IgD-negative memory B cell (primary cell): ENCODE measurements around the gene AOC2. TPM values are rescaled to one million over a fixed set of nuclear protein-coding genes. Genes with fewer than 3 reads are reported as not detected.
"Not testable (repeated sequence)": the region's sequence is repeated elsewhere in the genome, so short reads cannot be mapped to it uniquely, and the experiment has no call there.

Source experiments
- H3K27ac Mint-ChIP-seq, 3 donors: one replicate each; pipeline ENCODE4 v1.8.0; 2020 to 2022; ENCODE audit warnings: mild to moderate bottlenecking in 3 of 3, mixed read lengths in 3 of 3, moderate library complexity in 1 of 3
- H3K27me3 Mint-ChIP-seq: one replicate; pipeline ENCODE4 v1.8.0; 2021; ENCODE audit warnings: mixed read lengths
- H3K36me3 Mint-ChIP-seq: one replicate; pipeline ENCODE4 v1.8.0; 2020; ENCODE audit warnings: mild to moderate bottlenecking, mixed read lengths
- H3K4me1 Mint-ChIP-seq, 3 donors: one replicate each; pipeline ENCODE4 v1.8.0; 2020 to 2022; ENCODE audit warnings: mixed read lengths in 3 of 3, mild to moderate bottlenecking in 1 of 3
- H3K4me3 Mint-ChIP-seq, 4 donors: one replicate each; pipeline ENCODE4 v1.8.0; 2020 to 2022; ENCODE audit warnings: mild to moderate bottlenecking in 4 of 4, mixed read lengths in 4 of 4, moderate library complexity in 3 of 4
- H3K9me3 Mint-ChIP-seq, 3 donors: one replicate each; pipeline ENCODE4 v1.8.0; 2020 to 2021; ENCODE audit warnings: mixed read lengths in 3 of 3, mild to moderate bottlenecking in 1 of 3
- polyA plus RNA-seq: library from polyadenylated mRNA; unstranded; fragments of 300-500 nt; fragmentation: Illumina TruSeq; gene quantifications from one replicate; pipeline ENCODE4 v1.2.3, GENCODE V29; 2021

Gene AOC2
- polyA plus RNA-seq, 1 donor from 2014 or later: not detected

- H3K36me3 Mint-ChIP-seq: peaks cover 2% of the 10 kb centered on the region
- H3K4me3 Mint-ChIP-seq: no peak overlapping the region
- H3K27me3 Mint-ChIP-seq: peaks cover 16% of the 10 kb centered on the region
- no peaks in the 10 kb centered on the region for H3K4me1 Mint-ChIP-seq
- H3K27ac Mint-ChIP-seq: no peak overlapping the region
- no peaks in the 10 kb centered on the region for H3K9me3 Mint-ChIP-seq
Observed at GRCh38 chr17:42879596-42879985, 35.2 kb downstream of the AOC2 start.

- H3K9me3 Mint-ChIP-seq: no peaks in the 10 kb centered on the region
- H3K4me3 Mint-ChIP-seq: no peak overlapping the region
- H3K36me3 Mint-ChIP-seq: peaks cover 2% of the 10 kb centered on the region
- no peaks in the 10 kb centered on the region for H3K4me1 Mint-ChIP-seq
- H3K27me3 Mint-ChIP-seq: peaks cover 16% of the 10 kb centered on the region
- no peak overlapping the region for H3K27ac Mint-ChIP-seq
Observed at GRCh38 chr17:42880776-42881310, 36.5 kb downstream of the AOC2 start.

DNA sequence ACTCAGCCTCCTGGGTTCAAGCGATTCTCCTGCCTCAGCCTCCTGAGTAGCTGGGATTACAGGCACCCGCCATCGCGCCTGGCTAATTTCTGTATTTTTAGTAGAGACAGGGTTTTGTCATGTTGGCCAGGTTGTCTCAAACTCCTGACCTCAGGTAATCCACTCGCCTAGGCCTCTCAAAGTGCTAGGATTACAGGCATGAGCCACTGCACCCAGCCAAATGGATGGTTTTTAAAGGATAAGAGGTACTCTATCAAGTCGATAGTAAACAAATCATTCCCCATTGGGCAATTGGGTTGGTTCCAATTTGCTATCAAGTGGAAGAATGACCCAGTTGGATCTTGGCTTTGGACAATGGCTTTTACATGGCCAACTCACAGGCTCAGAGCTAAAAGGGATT is 37.3 kb downstream of the AOC2 start:
- not testable (repeated sequence) for H3K36me3 Mint-ChIP-seq, H3K4me1 Mint-ChIP-seq, H3K4me3 Mint-ChIP-seq, H3K27ac Mint-ChIP-seq, H3K9me3 Mint-ChIP-seq
- peaks cover 16% of the 10 kb centered on the region for H3K27me3 Mint-ChIP-seq

DNA sequence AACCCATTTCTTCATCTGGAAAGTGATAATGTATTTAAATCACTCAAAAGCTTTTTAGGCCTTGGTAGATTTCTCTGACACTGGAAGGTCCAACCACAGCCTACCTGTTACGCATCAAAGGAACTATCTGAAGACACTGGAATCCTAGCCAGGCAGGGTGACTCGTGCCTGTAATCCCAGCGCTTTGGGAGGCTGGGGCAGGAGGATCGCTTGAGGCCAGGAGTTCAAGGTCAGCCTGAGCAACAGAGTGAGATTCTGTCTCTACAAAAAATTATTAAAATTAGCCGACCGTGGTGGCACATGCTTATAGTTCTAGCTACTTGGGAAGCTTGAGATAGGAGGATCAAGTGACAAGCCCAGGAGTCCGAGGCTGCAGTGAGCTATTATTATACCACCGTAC is 37.8 kb downstream of the AOC2 start:
- Mint-ChIP-seq H3K27ac (no peak overlapping the region), H3K4me3 (no peak overlapping the region), H3K36me3 (peaks cover 2% of the 10 kb centered on the region), H3K9me3 (no peaks in the 10 kb centered on the region), H3K4me1 (peaks cover 0 to 5% (median 0%) of the 10 kb centered on the region in 3 donors), H3K27me3 (peaks cover 15% of the 10 kb centered on the region)

DNA sequence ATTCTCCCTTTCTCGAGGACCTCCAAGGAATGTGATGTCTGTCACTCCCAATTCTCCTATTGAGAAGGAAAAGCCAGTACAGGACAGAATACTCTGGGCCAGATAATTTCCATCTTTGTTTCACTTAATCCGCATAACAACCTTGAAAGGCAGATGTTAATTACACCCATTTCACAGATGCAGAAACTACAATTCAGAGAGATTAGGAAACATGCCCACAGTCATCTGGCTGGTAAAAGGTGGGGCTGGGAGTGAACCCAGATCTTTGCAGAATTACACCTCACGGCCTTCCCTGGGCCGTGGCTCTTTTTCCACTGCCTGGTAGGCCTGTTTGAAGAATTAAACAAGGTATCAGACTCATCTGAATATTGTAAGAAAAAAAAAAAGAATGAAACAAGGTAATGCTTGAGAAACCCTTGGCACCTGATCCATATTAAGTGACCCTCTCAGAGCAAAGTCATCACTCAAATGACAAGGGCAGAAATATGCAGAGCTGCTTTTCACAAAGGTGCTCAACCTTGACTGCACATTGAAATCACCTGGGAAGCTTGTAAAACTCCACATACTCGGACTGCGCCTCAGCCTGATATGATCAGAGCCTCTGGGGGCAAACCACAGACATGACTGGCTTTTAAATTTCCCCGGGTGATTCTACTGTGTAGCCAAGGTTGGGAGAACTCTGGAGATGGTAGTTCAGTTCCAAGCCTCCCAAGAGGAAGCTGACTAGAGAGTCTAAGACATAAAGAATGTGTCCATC is 39.6 kb downstream of the AOC2 start:
- no peaks in the 10 kb centered on the region for H3K9me3 Mint-ChIP-seq
- no peak overlapping the region for H3K27ac Mint-ChIP-seq
- peaks cover 2% of the 10 kb centered on the region for H3K36me3 Mint-ChIP-seq
- peaks cover 0 to 5% (median 0%) of the 10 kb centered on the region in 3 donors for H3K4me1 Mint-ChIP-seq
- no peak overlapping the region for H3K4me3 Mint-ChIP-seq
- H3K27me3 Mint-ChIP-seq: peaks cover 6% of the 10 kb centered on the region

GRCh38 chr17:42885806-42886205 is 41.4 kb downstream of the AOC2 start:
- H3K27me3 Mint-ChIP-seq, H3K9me3 Mint-ChIP-seq, H3K4me1 Mint-ChIP-seq, H3K36me3 Mint-ChIP-seq, H3K27ac Mint-ChIP-seq, H3K4me3 Mint-ChIP-seq: not testable (repeated sequence)

DNA sequence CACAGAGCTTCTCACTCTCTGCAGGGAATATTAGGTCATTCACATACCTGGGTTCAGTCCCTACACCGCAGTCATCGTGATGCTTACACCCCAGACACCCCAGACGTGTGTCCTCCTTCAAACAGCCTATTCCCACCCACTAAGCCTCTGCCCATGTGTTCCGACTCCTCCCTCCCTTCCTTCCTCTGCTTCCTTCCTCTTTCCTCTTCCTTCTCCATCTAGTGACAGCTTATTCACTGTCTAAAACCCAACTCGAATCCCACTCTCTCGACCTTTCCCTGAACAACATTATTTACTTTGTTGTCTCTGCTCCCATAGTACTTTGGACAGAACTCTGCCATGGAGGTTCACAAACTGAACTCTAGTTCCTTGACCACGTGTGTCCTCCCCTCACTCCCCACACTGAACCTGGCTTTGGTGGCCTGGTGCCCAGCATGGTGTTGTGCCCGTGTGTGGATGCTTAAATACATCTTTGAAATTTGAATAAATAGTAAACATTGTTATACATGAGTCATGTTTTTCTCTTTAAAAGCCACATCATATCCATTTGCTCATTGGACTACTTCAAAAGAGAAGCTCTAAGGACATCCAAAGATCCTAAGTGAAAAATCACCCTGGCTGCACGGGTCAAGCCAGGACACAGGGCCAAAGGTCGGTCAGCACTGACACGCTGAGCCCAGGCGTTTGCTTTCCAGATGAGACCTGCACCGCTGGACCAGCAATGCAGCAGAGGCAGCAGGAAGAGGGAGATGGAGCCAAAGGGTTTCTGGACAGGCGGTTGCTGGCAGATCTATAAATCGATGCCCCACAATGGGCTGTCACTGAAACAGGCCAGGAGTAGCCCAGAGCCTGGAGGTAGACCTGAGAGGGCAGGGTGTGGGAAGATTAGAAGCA is 42.1 kb downstream of the AOC2 start:
- H3K9me3 Mint-ChIP-seq: no peaks in the 10 kb centered on the region
- peaks cover 0 to 5% (median 0%) of the 10 kb centered on the region in 3 donors for H3K4me1 Mint-ChIP-seq
- H3K27ac Mint-ChIP-seq: no peak overlapping the region
- H3K36me3 Mint-ChIP-seq: no peaks in the 10 kb centered on the region
- H3K27me3 Mint-ChIP-seq: peaks cover 3% of the 10 kb centered on the region
- H3K4me3 Mint-ChIP-seq: peak overlapping the region in 1 of 4 donors; percentile 13

- Mint-ChIP-seq H3K4me3 (no peak overlapping the region), H3K4me1 (peaks cover 0 to 5% (median 0%) of the 10 kb centered on the region in 3 donors), H3K36me3 (no peaks in the 10 kb centered on the region), H3K27ac (no peak overlapping the region), H3K27me3 (peaks cover 11% of the 10 kb centered on the region), H3K9me3 (no peaks in the 10 kb centered on the region)
Observed at GRCh38 chr17:42889809-42890208, 45.4 kb downstream of the AOC2 start.

GRCh38 chr17:42891539-42892152 is 47.3 kb downstream of the AOC2 start:
- Mint-ChIP-seq H3K9me3 (no peaks in the 10 kb centered on the region), H3K36me3 (no peaks in the 10 kb centered on the region), H3K27ac (no peak overlapping the region), H3K4me1 (no peaks in the 10 kb centered on the region), H3K27me3 (peaks cover 11% of the 10 kb centered on the region), H3K4me3 (no peak overlapping the region)

DNA sequence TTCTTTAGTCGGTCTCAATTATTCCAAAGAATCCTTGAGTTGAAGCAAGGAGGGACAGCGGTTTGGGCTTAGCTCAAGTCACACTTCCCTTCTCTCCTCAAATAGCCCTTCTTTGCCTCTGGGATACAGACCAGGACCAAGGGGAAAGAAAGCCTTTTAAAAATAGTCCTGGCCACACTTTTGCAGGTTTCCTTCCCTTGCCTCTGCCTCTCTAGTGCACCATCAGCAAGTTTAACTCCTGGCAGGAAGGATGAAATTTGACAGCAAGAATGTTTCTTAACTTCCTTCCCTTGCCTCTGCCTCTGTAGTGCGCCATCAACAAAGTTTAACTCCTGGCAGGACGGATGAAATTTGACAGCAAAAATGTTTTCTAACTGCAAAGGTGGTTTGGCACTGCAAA is 49.0 kb downstream of the AOC2 start:
- Mint-ChIP-seq H3K4me3 (no peak overlapping the region), H3K27me3 (peaks cover 11% of the 10 kb centered on the region), H3K27ac (no peak overlapping the region), H3K9me3 (no peaks in the 10 kb centered on the region), H3K36me3 (no peaks in the 10 kb centered on the region), H3K4me1 (no peaks in the 10 kb centered on the region)

DNA sequence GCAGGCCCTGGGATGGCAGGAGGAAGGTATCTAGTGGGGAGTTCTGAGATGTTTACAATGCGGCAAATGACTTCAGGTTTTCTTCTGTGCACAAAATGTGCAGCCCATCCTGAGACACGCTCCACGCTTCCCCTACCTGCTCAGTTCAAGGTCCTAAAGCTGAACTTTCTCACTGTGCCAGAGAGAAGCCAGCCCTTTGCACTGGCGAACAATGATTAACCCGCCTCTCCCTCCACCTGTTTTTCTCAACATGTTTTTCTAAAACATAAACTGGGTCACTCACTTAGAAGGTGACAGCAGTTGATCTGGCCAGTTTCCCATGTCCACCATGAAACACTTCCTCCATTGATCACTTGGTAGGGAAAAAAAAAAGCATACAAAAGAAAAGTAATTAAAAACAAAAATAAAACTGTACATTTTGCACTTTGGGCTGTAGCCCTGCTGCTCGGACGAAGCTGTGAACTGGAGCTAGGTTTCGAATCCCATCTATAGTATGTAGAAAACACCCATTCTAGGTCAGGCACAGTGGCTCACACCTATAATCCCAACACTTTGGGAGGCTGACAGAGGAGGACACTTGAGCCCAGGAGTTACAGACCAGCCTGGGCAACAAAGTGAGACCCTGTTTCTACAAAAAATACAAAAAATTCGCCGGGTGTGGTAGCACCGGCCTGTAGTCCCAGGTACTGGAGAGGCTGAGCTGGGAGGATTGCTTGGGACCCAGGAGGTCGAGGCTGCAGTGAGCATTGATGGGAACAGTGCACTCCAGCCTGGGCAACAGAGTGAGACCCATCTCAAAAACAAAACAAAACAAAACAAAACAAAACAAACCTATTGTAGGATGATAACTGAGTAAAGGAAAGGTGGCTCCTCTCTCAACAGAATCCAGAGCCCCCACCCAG is 50.2 kb downstream of the AOC2 start:
- no peak overlapping the region for H3K4me3 Mint-ChIP-seq
- no peak overlapping the region for H3K27ac Mint-ChIP-seq
- H3K4me1 Mint-ChIP-seq: no peaks in the 10 kb centered on the region
- H3K27me3 Mint-ChIP-seq: peaks cover 11% of the 10 kb centered on the region
- H3K9me3 Mint-ChIP-seq: no peaks in the 10 kb centered on the region
- no peaks in the 10 kb centered on the region for H3K36me3 Mint-ChIP-seq

DNA sequence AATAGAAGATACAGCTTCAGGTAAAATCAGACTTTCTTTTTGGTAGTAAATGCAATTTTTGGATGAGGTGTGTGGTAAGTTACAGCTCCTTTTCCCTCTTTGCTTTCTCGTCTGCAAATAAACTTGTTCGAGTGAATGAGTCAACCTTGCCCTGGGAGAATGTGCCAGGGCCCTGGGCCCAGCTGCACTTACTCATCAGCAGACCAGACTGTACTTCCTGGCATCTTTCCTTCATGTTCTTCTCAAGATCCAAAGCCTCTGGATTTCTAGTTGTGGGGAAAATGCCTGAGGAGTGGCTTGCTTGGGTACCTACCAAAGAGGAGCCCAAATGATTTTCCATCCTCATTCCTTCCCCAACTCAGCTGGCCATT is 50.8 kb downstream of the AOC2 start:
- no peaks in the 10 kb centered on the region for H3K4me1 Mint-ChIP-seq
- H3K27me3 Mint-ChIP-seq: peaks cover 11% of the 10 kb centered on the region
- no peak overlapping the region for H3K4me3 Mint-ChIP-seq
- no peaks in the 10 kb centered on the region for H3K36me3 Mint-ChIP-seq
- no peaks in the 10 kb centered on the region for H3K9me3 Mint-ChIP-seq
- no peak overlapping the region for H3K27ac Mint-ChIP-seq

DNA sequence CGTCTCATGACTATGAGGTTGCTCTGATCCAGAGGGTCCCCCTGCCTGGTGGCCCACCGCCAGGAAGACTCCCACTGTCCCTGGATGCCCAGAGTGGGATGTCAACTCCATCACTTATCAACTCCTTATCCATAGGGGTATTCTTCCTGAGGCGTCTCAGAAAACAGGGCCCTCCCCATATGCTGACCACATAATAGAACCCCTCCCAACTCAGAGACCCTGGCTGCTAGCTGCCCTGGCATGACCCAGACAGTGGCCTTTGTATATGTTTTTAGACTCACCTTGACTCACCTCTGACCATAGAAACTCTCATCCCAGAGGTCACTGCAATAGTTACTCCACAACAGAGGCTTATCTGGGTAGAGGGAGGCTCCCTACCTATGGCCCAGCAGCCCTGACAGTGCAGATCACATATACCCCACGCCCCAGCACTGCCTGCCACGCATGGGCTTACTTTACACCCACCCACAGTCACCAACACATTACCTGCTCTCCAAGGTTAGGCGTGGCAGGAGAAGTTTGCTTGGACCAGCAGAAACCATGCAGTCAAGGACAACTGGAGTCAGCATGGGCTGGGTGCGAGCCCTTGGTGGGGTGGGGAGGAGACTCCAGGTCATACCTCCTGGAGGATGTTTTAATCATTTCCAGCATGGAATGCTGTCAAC is 53.9 kb downstream of the AOC2 start:
- H3K4me1 Mint-ChIP-seq: no peaks in the 10 kb centered on the region
- no peaks in the 10 kb centered on the region for H3K9me3 Mint-ChIP-seq
- no peaks in the 10 kb centered on the region for H3K36me3 Mint-ChIP-seq
- H3K27ac Mint-ChIP-seq: no peak overlapping the region
- peaks cover 16% of the 10 kb centered on the region for H3K27me3 Mint-ChIP-seq
- no peak overlapping the region for H3K4me3 Mint-ChIP-seq

- not testable (repeated sequence) for H3K4me1 Mint-ChIP-seq, H3K27ac Mint-ChIP-seq, H3K36me3 Mint-ChIP-seq, H3K4me3 Mint-ChIP-seq, H3K27me3 Mint-ChIP-seq, H3K9me3 Mint-ChIP-seq
Observed at GRCh38 chr17:42899981-42900380, 55.6 kb downstream of the AOC2 start.
